GM12878 (cell line): ENCODE measurements around the gene GSPT1. TPM values are rescaled to one million over a fixed set of nuclear protein-coding genes. Genes with fewer than 3 reads are reported as not detected.
"Not testable (repeated sequence)": the region's sequence is repeated elsewhere in the genome, so short reads cannot be mapped to it uniquely, and the experiment has no call there.

ENCODE experiments used
- ATAC-seq: fragments of 200-7000 bp; cut with Tn5 transposase; 3 replicates; pipeline ENCODE4 v1.9.1; 2020; ENCODE audit warnings: mild to moderate bottlenecking, moderate library complexity
- BruUV-seq: library from RNA; stranded (reverse); fragments of 400-500 nt; replicated peaks from 2 replicates; lab custom pipeline; 2021; lab: Mats Ljungman, UMichigan
- CTCF ChIA-PET: fragments of 300-600 bp; sonication (Branson Sonifier 250); formaldehyde crosslinking; extraction: SDS; loops from one replicate; lab custom pipeline; 2021; ENCODE audit warnings: inconsistent platforms; lab: Yijun Ruan, JAX
- POLR2A ChIA-PET: fragments of 350-600 bp; formaldehyde crosslinking; extraction: SDS; loops from one replicate; lab custom pipeline; 2021; ENCODE audit warnings: inconsistent platforms; lab: Charles Lee
- RAD21 ChIA-PET: fragments of 300-600 bp; sonication (Branson Sonifier 250); formaldehyde crosslinking; loops from one replicate; lab custom pipeline; 2023; ENCODE audit warnings: antibody characterized with exemption; ENCODE audit not compliant: unreplicated experiment; lab: Charles Lee
- SMC1A ChIA-PET: fragments of 300-600 bp; sonication (Branson Sonifier 250); formaldehyde crosslinking; loops from one replicate; lab custom pipeline; 2023; ENCODE audit not compliant: unreplicated experiment, uncharacterized antibody; lab: Charles Lee
- DNase-seq: peaks from one replicate; pipeline ENCODE4 v3.0.0-alpha.2; 2011; ENCODE audit warnings: low read depth, low spot score
- FAIRE-seq: peaks from 3 replicates; lab custom pipeline; 2011; peaks lifted over from hg19 to GRCh38; lab: Jason Lieb, UNC
- H2AFZ ChIP-seq: 2 replicates; pipeline ENCODE4 v1.6.0; 2011; ENCODE audit warnings: low read depth, low read length, control low read depth; ENCODE audit not compliant: control insufficient read depth
- H3K27ac ChIP-seq: 2 replicates; pipeline ENCODE4 v1.5.1; 2011; ENCODE audit warnings: control low read depth; ENCODE audit not compliant: control insufficient read depth, insufficient read depth
- H3K27me3 ChIP-seq, 2 experiments: replicated peaks in 1 of 2; 2 replicates each; pipeline versions ENCODE4 v1.6.0 to v1.6.1; 2011; ENCODE audit warnings: low read length in 1 of 2; ENCODE audit not compliant: control insufficient read depth in 2 of 2, insufficient read depth in 2 of 2
- H3K36me3 ChIP-seq, 2 experiments: 2 replicates each; pipeline ENCODE4 v1.5.1; 2011; ENCODE audit warnings: low read length in 1 of 2; ENCODE audit not compliant: control insufficient read depth in 2 of 2, insufficient read depth in 2 of 2
- H3K4me1 ChIP-seq: 2 replicates; pipeline ENCODE4 v1.6.1; 2011; ENCODE audit warnings: mild to moderate bottlenecking, low read length, moderate library complexity, mixed read lengths; ENCODE audit not compliant: control insufficient read depth, insufficient read depth
- H3K4me2 ChIP-seq: 2 replicates; pipeline ENCODE4 v1.6.0; 2011; ENCODE audit warnings: control low read depth; ENCODE audit not compliant: control insufficient read depth, insufficient read depth
- H3K4me3 ChIP-seq: fragments of 200-600 bp; sonication (generic); 2 replicates; pipeline ENCODE4 v1.5.1; 2016
- H3K79me2 ChIP-seq: 2 replicates; pipeline ENCODE4 v1.6.0; 2011; ENCODE audit warnings: low read length; ENCODE audit not compliant: control insufficient read depth, insufficient read depth
- H3K9ac ChIP-seq: 2 replicates; pipeline ENCODE4 v1.8.0; 2011; ENCODE audit warnings: low read length, control low read depth, mixed read lengths; ENCODE audit not compliant: control insufficient read depth, insufficient read depth
- H3K9me3 ChIP-seq: replicated peaks from 3 replicates; pipeline ENCODE4 v1.5.1; 2011; ENCODE audit warnings: mild to moderate bottlenecking, low read length; ENCODE audit not compliant: control insufficient read depth, insufficient read depth
- H4K20me1 ChIP-seq: 2 replicates; pipeline ENCODE4 v1.6.0; 2011; ENCODE audit not compliant: control insufficient read depth, insufficient read depth
- HDAC2 ChIP-seq: fragments of 200-600 bp; sonication (generic); IDR thresholded peaks from 2 replicates; pipeline ENCODE4 v1.6.1; 2017
- IKZF2 ChIP-seq, 2 experiments: fragments of 450-650 bp; IDR thresholded peaks; 2 replicates each; pipeline ENCODE4 v1.6.1; 2017; ENCODE audit warnings: mild to moderate bottlenecking in 2 of 2, moderate library complexity in 2 of 2
- WGBS: methylation state at CpG from one replicate; pipeline ENCODE4 v1.1.6; 2016; ENCODE audit warnings: low lambda C conversion rate; ENCODE audit not compliant: insufficient replicate concordance, insufficient coverage; ENCODE audit errors: missing lambda C conversion rate; 5-methylcytosine and 5-hydroxymethylcytosine counted together
- in situ Hi-C: fragments of 300-500 bp; cut with MboI; formaldehyde crosslinking; loops from 9 replicates; pipeline ENCODE4 v1.14.3; 2018; ENCODE audit warnings: mixed read lengths
- intact Hi-C: fragments of 100-400 bp; cut with micrococcal nuclease; formaldehyde crosslinking; loops from one replicate; pipeline ENCODE4 v1.14.2; 2022; ENCODE audit not compliant: unreplicated experiment
- polyA plus RNA-seq, 11 experiments: library from polyadenylated mRNA; depleted of rRNA in 4 of 11; unstranded in 6 of 11; stranded (reverse) in 5 of 11; fragments of >200 nt; fragmentation: Nextera tagmentation in 4 of 11; fragmentation: Illumina TruSeq in 1 of 11; extraction: Ambion mirVana in 4 of 11; extraction: Trizol in 1 of 11; gene quantifications; 1 replicate in 1 of 11; 2 replicates in 10 of 11; pipeline versions ENCODE4 v1.2.1 to v1.2.3, GENCODE V29; 2011 to 2016; ENCODE audit warnings: inconsistent platforms in 2 of 11, missing spikeins in 2 of 11, low read depth in 1 of 11
- total RNA-seq, 4 experiments: library from RNA; depleted of rRNA in 3 of 4; stranded (reverse); fragments of >200 nt in 3 of 4; fragmentation: Illumina TruSeq in 1 of 4; extraction: Trizol in 1 of 4; gene quantifications; 2 replicates each; pipeline versions ENCODE4 v1.2.1 to v1.2.3, GENCODE V29; 2013 to 2021

GSPT1 gene
- total and polyA plus RNA-seq, 10 of the 15 experiments (the other 5 are each of a cell fraction or from before 2014, with no cell fraction given): 46.7 to 181 (median 99.6) TPM

DNA sequence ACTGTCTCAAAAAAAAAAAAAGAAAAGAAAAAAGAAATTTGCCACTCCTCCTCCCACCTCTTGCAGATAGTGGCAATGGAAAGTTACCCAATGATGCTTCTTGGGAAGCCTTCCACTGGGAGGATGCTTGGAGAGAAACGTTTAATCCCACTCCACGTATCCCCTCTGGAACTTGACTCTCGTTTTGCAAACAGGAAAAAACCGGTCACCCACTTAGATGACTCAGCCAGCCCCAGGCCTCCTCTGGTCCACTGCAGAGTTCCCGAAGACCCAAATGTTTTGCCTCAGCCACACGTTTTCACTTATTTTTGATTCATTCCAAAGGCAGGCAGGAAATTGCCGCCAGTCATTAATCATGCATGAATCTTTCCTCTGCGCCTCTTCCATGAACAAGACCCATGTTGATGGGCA is 40.0 kb upstream of the GSPT1 start:
- Histone ChIP-seq H3K79me2 (no peaks in the 10 kb centered on the region), H3K27me3 (no peaks in the 10 kb centered on the region), H3K4me3 (no peak overlapping the region), H3K4me1 (peaks cover 18% of the 10 kb centered on the region), H4K20me1 (no peaks in the 10 kb centered on the region), H3K9ac (no peak overlapping the region), H3K9me3 (no peaks in the 10 kb centered on the region), H3K4me2 (no peak overlapping the region), H3K36me3 (no peaks in the 10 kb centered on the region), H3K27ac (no peak overlapping the region), H2AFZ (no peak overlapping the region)
- intact Hi-C loops: no loop called here
- CTCF ChIA-PET: interaction anchor here (2.8 kb wide), 1 partner anchor 112 kb away, joined by 9 read pairs; no protein-coding TSS in a partner anchor
- DNase-seq: no peak
- in situ Hi-C loops: no loop called here
- POLR2A ChIA-PET: no interaction called here
- FAIRE-seq: no peak
- RAD21 ChIA-PET: no interaction called here
- SMC1A ChIA-PET: interaction anchor here (0.9 kb wide), 1 partner anchor 22 kb away, joined by 4 read pairs; no protein-coding TSS in a partner anchor
- TF ChIP-seq IKZF2 (IDR thresholded peaks at IDR 0.05) (no peak), HDAC2 (no peak)
- no peak for ATAC-seq
- WGBS: 73% methylated on average over 8 of the region's 8 CpGs
- no TSS peak for BruUV-seq

DNA sequence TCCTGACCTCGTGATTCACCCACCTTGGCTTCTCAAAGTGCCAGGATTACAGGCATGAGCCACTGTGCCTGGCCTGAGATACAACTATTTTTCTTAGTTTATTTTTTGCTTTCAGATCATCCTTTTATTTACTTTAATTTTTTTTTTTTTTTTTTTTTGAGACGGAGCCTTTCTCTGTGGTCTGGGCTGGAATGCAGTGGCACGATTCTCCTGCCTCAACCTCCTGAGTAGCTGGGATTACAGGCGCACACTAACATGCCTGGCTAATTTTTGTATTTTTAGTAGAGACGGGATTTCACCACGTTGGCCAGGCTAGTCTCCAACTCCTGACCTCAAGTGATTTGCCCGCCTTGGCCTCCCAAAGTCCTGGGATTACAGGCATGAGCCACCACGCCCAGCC is 37.8 kb upstream of the GSPT1 start:
- ATAC-seq, H3K36me3 ChIP-seq, in situ Hi-C loops, H3K9me3 ChIP-seq, H3K9ac ChIP-seq, H4K20me1 ChIP-seq, H3K79me2 ChIP-seq, intact Hi-C loops, CTCF ChIA-PET, DNase-seq, H3K27ac ChIP-seq, H3K27me3 ChIP-seq, H3K4me2 ChIP-seq, H3K4me3 ChIP-seq, H2AFZ ChIP-seq, H3K4me1 ChIP-seq, FAIRE-seq, BruUV-seq: not testable (repeated sequence)
- ChIA-PET RAD21 (interaction anchor here (2.0 kb wide), 1 partner anchor 114 kb away, joined by 6 read pairs; no protein-coding TSS in a partner anchor), POLR2A (interaction anchor here (0.7 kb wide), 1 partner anchor 567 kb away, joined by 3 read pairs; no protein-coding TSS in a partner anchor), SMC1A (interaction anchor here (0.6 to 1.3 kb wide), 3 partner anchors 24 to 114 kb away, joined by 3 to 4 read pairs (median 3); no protein-coding TSS in a partner anchor)
- WGBS: 82% methylated on average over 7 of the region's 8 CpGs
